DOHH2 (cell line): ENCODE results near the gene THAP11.

Experiments
- H3F3A ChIP-seq: fragments of 200-600 bp; sonication (generic), shearing (Covaris generic); 2 replicates; pipeline ENCODE4 v1.6.0; 2016; ENCODE audit warnings: antibody characterized with exemption, mild to moderate bottlenecking; ENCODE audit not compliant: control insufficient read depth, insufficient read depth
- H3K27ac ChIP-seq: fragments of 200-600 bp; sonication (generic); 2 replicates; pipeline ENCODE4 v1.5.1; 2014; ENCODE audit warnings: low read depth, mild to moderate bottlenecking, low read length, moderate library complexity
- H3K27me3 ChIP-seq: fragments of 200-600 bp; sonication (generic); 2 replicates; pipeline ENCODE4 v1.6.1; 2014; ENCODE audit warnings: mild to moderate bottlenecking, low read length, mixed read lengths; ENCODE audit not compliant: control insufficient read depth
- H3K36me3 ChIP-seq: fragments of 200-600 bp; sonication (generic); 2 replicates; pipeline ENCODE4 v1.6.1; 2014; ENCODE audit warnings: mild to moderate bottlenecking, low read length, moderate library complexity, mixed read lengths; ENCODE audit not compliant: control insufficient read depth
- H3K4me1 ChIP-seq: fragments of 200-600 bp; sonication (generic); 2 replicates; pipeline ENCODE4 v1.6.1; 2014; ENCODE audit warnings: mild to moderate bottlenecking, low read length, mixed read lengths; ENCODE audit not compliant: control insufficient read depth
- H3K4me2 ChIP-seq: fragments of 200-600 bp; sonication (generic); 2 replicates; pipeline ENCODE4 v1.6.0; 2014; ENCODE audit warnings: mild to moderate bottlenecking, low read length, moderate library complexity
- H3K4me3 ChIP-seq: fragments of 200-600 bp; sonication (generic); 2 replicates; pipeline ENCODE4 v1.5.1; 2014; ENCODE audit warnings: mild to moderate bottlenecking, low read length, mixed read lengths
- H3K79me2 ChIP-seq: fragments of 200-600 bp; sonication (generic); 2 replicates; pipeline ENCODE4 v1.6.1; 2014; ENCODE audit warnings: mild to moderate bottlenecking, low read length, mixed read lengths; ENCODE audit not compliant: control insufficient read depth
- H3K9me2 ChIP-seq: fragments of 200-600 bp; sonication (generic); replicated peaks from 2 replicates; pipeline ENCODE4 v1.6.1; 2014; ENCODE audit warnings: mild to moderate bottlenecking, low read length, mixed read lengths; ENCODE audit not compliant: control insufficient read depth
- H3K9me3 ChIP-seq: fragments of 200-600 bp; sonication (generic); 2 replicates; pipeline ENCODE4 v1.6.1; 2014; ENCODE audit warnings: antibody characterized with exemption, low read length, mixed read lengths; ENCODE audit not compliant: control insufficient read depth, insufficient read depth
- H4K20me1 ChIP-seq: fragments of 200-600 bp; sonication (generic); 2 replicates; pipeline ENCODE4 v1.6.0; 2014; ENCODE audit warnings: low read depth, mild to moderate bottlenecking, antibody characterized with exemption, low read length, moderate library complexity; ENCODE audit not compliant: control insufficient read depth, insufficient read depth
- CTCF ChIP-seq: fragments of 200-600 bp; sonication (generic); IDR thresholded peaks from one replicate; pipeline ENCODE4 v1.5.1; 2014; ENCODE audit warnings: antibody characterized with exemption, mild to moderate bottlenecking, low read depth, low read length; ENCODE audit not compliant: poor library complexity, severe bottlenecking
- EZH2phosphoT487 ChIP-seq: fragments of 200-600 bp; sonication (generic); IDR thresholded peaks from 2 replicates; pipeline ENCODE4 v1.6.1; 2017; ENCODE audit warnings: borderline replicate concordance, mild to moderate bottlenecking, antibody characterized with exemption, low read length, moderate library complexity, mixed read lengths

The THAP11 gene

DNA sequence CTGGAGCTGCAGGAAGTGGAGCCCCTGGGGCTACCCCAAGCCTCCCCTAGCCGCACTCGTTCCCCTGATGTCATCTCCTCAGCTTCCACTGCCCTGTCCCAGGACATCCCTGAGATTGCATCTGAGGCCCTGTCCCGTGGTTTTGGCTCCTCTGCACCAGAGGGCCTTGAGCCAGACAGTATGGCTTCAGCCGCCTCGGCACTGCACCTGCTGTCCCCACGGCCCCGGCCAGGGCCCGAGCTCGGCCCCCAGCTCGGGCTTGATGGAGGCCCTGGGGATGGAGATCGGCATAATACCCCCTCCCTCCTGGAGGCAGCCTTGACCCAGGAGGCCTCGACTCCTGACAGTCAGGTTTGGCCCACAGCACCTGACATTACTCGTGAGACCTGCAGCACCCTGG is 38.5 kb downstream of the THAP11 start:
- Histone ChIP-seq H3K4me1 (no peaks in the 10 kb centered on the region), H3K9me2 (no peaks in the 10 kb centered on the region), H3K4me2 (no peak overlapping the region), H3K27ac (no peak overlapping the region), H3K79me2 (peaks cover 13% of the 10 kb centered on the region), H3K27me3 (no peaks in the 10 kb centered on the region), H3K36me3 (peaks cover 94% of the 10 kb centered on the region), H3K4me3 (no peak overlapping the region), H3K9me3 (no peaks in the 10 kb centered on the region), H3F3A (no peaks in the 10 kb centered on the region), H4K20me1 (peaks cover 1% of the 10 kb centered on the region; the same call in 1 of the 2 replicates)
- TF ChIP-seq CTCF, result no peak
- no peak for TF ChIP-seq EZH2phosphoT487

DNA sequence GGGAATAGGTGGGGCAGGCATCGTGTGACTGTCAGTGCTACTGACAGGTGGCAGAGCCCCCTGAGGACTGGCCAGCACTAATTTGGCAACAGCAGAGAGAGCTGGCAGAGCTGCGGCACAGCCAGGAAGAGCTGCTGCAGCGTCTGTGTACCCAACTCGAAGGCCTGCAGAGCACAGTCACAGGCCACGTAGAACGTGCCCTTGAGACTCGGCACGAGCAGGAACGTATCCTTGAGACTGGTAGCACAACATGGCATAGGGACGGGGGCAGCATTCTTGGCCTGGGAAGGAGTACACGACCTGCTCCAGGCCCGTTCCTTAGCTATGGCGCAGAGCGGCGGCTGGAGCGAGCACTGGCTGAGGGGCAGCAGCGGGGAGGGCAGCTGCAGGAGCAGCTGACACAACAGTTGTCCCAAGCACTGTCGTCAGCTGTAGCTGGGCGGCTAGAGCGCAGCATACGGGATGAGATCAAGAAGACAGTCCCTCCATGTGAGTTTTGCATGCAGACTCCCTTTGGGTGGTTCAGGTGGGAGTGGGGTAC is 39.6 kb downstream of the THAP11 start:
- no peak overlapping the region for H3K27ac ChIP-seq
- H3K79me2 ChIP-seq, result peaks cover 2% of the 10 kb centered on the region
- H3K4me2 ChIP-seq, result no peak overlapping the region
- TF ChIP-seq EZH2phosphoT487, result no peak
- TF ChIP-seq CTCF, result no peak
- peaks cover 87% of the 10 kb centered on the region for H3K36me3 ChIP-seq
- no peaks in the 10 kb centered on the region for H3K4me1 ChIP-seq
- no peaks in the 10 kb centered on the region for H4K20me1 ChIP-seq
- no peak overlapping the region for H3K4me3 ChIP-seq
- H3K9me3 ChIP-seq, result no peaks in the 10 kb centered on the region
- no peaks in the 10 kb centered on the region for H3K9me2 ChIP-seq
- no peaks in the 10 kb centered on the region for H3K27me3 ChIP-seq
- H3F3A ChIP-seq, result no peaks in the 10 kb centered on the region

DNA sequence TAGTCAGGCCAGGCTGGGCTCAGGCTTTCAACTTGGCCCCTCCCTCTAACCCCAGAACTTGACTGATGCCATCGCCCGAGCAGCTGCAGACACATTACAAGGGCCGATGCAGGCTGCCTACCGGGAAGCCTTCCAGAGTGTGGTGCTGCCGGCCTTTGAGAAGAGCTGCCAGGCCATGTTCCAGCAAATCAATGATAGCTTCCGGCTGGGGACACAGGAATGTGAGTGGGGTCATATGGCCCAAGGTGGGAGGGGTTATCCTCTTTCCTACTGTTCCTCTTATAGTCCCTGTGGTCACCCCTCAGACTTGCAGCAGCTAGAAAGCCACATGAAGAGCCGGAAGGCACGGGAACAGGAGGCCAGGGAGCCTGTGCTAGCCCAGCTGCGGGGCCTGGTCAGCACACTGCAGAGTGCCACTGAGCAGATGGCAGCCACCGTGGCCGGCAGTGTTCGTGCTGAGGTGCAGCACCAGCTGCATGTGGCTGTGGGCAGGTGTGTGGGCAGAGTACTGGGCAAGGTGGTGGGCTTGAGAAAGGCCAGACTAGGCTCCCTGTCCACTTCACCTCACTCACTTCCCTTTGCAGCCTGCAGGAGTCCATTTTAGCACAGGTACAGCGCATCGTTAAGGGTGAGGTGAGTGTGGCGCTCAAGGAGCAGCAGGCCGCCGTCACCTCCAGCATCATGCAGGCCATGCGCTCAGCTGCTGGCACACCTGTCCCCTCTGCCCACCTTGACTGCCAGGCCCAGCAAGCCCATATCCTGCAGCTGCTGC is 40.4 kb downstream of the THAP11 start:
- Histone ChIP-seq H3K27me3 (no peaks in the 10 kb centered on the region), H3K27ac (no peak overlapping the region), H3K9me2 (no peaks in the 10 kb centered on the region), H3K4me1 (no peaks in the 10 kb centered on the region), H3K4me3 (no peak overlapping the region), H3K79me2 (no peaks in the 10 kb centered on the region), H4K20me1 (no peaks in the 10 kb centered on the region), H3K36me3 (peaks cover 78% of the 10 kb centered on the region), H3K4me2 (no peak overlapping the region), H3K9me3 (no peaks in the 10 kb centered on the region), H3F3A (no peaks in the 10 kb centered on the region)
- no peak for TF ChIP-seq EZH2phosphoT487
- no peak for TF ChIP-seq CTCF
